D341Med (cell line): ENCODE results near the gene RTKN.
A peak's percentile ranks its signal among the peaks of the same experiment; 100 is the strongest.

ENCODE experiments used
- DNase-seq: peaks from one replicate; pipeline ENCODE4 v3.0.0; 2012; ENCODE audit warnings: low spot score

The RTKN gene

GRCh38 chr2:74379851-74380789 is 61.6 kb downstream of the RTKN start, which contains the start of gene DCTN1:
DCTN1 (minus strand) TSS chr2:74380311; CDS start chr2:74380037, 274 bp downstream.
- DNase-seq = peak; percentile 73

- DNase-seq = no peak
Measured at GRCh38 chr2:74378007-74378406, 63.7 kb downstream of the RTKN start.

- DNase-seq = no peak
Measured at GRCh38 chr2:74375838-74376237, 65.9 kb downstream of the RTKN start.
